K562 (cell line): ENCODE data around the gene FILIP1L. TPM values are rescaled to one million over a fixed set of nuclear protein-coding genes. Genes with fewer than 3 reads are reported as not detected.

Source experiments
- ATAC-seq: fragments of 200-7000 bp; cut with Tn5 transposase; 3 replicates; pipeline ENCODE4 v1.9.1; 2020; ENCODE audit warnings: moderate library complexity
- BruUV-seq: library from RNA; stranded (reverse); fragments of 400-500 nt; replicated peaks from 2 replicates; lab custom pipeline; 2021; lab: Mats Ljungman, UMichigan
- CTCF ChIA-PET: fragments of 300-600 bp; formaldehyde crosslinking; extraction: SDS; loops from one replicate; lab custom pipeline; 2021; ENCODE audit warnings: low intra/inter-chr PET ratio; lab: Yijun Ruan, JAX
- POLR2A ChIA-PET: fragments of 300-600, 350-650 bp; sonication (Branson Sonifier 250); formaldehyde crosslinking; extraction: SDS; loops from one replicate; lab custom pipeline; 2021; ENCODE audit warnings: antibody characterized with exemption, inconsistent platforms; lab: Yijun Ruan, JAX
- DNase-seq, 4 experiments: peaks; one replicate each; pipeline versions ENCODE4 v3.0.0 to v3.0.0-alpha.2; 2011 to 2018; ENCODE audit warnings: low spot score in 3 of 4, mixed read lengths in 3 of 4; ENCODE audit errors: extremely low read depth in 1 of 4
- FAIRE-seq: peaks from 2 replicates; lab custom pipeline; 2011; peaks lifted over from hg19 to GRCh38; lab: Jason Lieb, UNC
- H2AFZ ChIP-seq: 2 replicates; pipeline ENCODE4 v1.6.0; 2011; ENCODE audit warnings: low read depth, low read length, control low read depth, inconsistent platforms
- H3K27ac ChIP-seq: fragments of 200-600 bp; 3 replicates; pipeline ENCODE4 v1.8.0; 2011; ENCODE audit warnings: low read depth, mild to moderate bottlenecking, control low read depth, inconsistent platforms, low read length, moderate library complexity, mixed read lengths; ENCODE audit errors: extremely low read depth
- H3K27me3 ChIP-seq, 2 experiments: fragments of 300-600 bp in 1 of 2; 2 replicates in 1 of 2; 3 replicates in 1 of 2; pipeline versions ENCODE4 v1.6.0 to v1.8.0; 2011; ENCODE audit warnings: inconsistent platforms in 2 of 2, low read length in 2 of 2, mild to moderate bottlenecking in 1 of 2, mixed read lengths in 1 of 2, moderate library complexity in 1 of 2; ENCODE audit not compliant: control insufficient read depth in 2 of 2, insufficient read depth in 2 of 2
- H3K36me3 ChIP-seq: fragments of 300-600 bp; 3 replicates; pipeline ENCODE4 v1.8.0; 2011; ENCODE audit warnings: mild to moderate bottlenecking, low read length, inconsistent platforms; ENCODE audit not compliant: control insufficient read depth, insufficient read depth
- H3K4me1 ChIP-seq, 2 experiments: fragments of 200-600 bp in 1 of 2; replicated peaks in 1 of 2; 2 replicates in 1 of 2; 3 replicates in 1 of 2; pipeline versions ENCODE4 v1.5.1 to v1.8.0; 2011; ENCODE audit warnings: inconsistent platforms in 2 of 2, low read length in 2 of 2, mild to moderate bottlenecking in 1 of 2, mixed read lengths in 1 of 2, moderate library complexity in 1 of 2; ENCODE audit not compliant: control insufficient read depth in 2 of 2, insufficient read depth in 2 of 2
- H3K4me2 ChIP-seq: 2 replicates; pipeline ENCODE4 v1.6.1; 2011; ENCODE audit warnings: low read length, control low read depth, inconsistent platforms, mixed read lengths; ENCODE audit not compliant: insufficient read depth
- H3K4me3 ChIP-seq: fragments of 200-600 bp; sonication (generic), shearing (Covaris generic); 2 replicates; pipeline ENCODE4 v1.5.1; 2016; ENCODE audit warnings: control low read depth, inconsistent platforms
- H3K79me2 ChIP-seq: fragments of 200-600 bp; 3 replicates; pipeline ENCODE4 v1.8.0; 2011; ENCODE audit warnings: low read length, inconsistent platforms; ENCODE audit not compliant: control insufficient read depth, insufficient read depth
- H3K9ac ChIP-seq, 2 experiments: 2 replicates each; pipeline versions ENCODE4 v1.6.0 to v1.6.1; 2011; ENCODE audit warnings: low read depth in 2 of 2, low read length in 2 of 2, control low read depth in 1 of 2, inconsistent platforms in 1 of 2, mild to moderate bottlenecking in 1 of 2, mixed read lengths in 1 of 2; ENCODE audit not compliant: insufficient read depth in 1 of 2
- H3K9me1 ChIP-seq: one replicate; pipeline ENCODE4 v1.6.0; 2011; ENCODE audit warnings: inconsistent platforms, mild to moderate bottlenecking, low read length, moderate library complexity; ENCODE audit not compliant: control insufficient read depth, insufficient read depth
- H3K9me3 ChIP-seq: replicated peaks from 2 replicates; pipeline ENCODE4 v1.5.1; 2011; ENCODE audit warnings: low read depth, low read length, inconsistent platforms; ENCODE audit not compliant: control insufficient read depth, insufficient read depth
- H4K20me1 ChIP-seq: replicated peaks from 2 replicates; pipeline ENCODE4 v1.6.1; 2011; ENCODE audit warnings: low read length, inconsistent platforms, mixed read lengths; ENCODE audit not compliant: control insufficient read depth, insufficient read depth
- HES1 ChIP-seq: fragments of 450-650 bp; IDR thresholded peaks from 2 replicates; pipeline ENCODE4 v1.6.1; 2016; ENCODE audit warnings: low read depth, mild to moderate bottlenecking, moderate library complexity
- KAT7 ChIP-seq: sonication (generic); formaldehyde crosslinking; IDR thresholded peaks from 2 replicates; pipeline ENCODE4 v1.8.0; 2022; ENCODE audit warnings: missing genetic modification reagents, mild to moderate bottlenecking, borderline replicate concordance
- MECOM ChIP-seq: fragments of 250-450 bp; sonication (Bioruptor Pico); IDR thresholded peaks from 2 replicates; pipeline ENCODE4 v1.8.0; 2022; ENCODE audit warnings: inconsistent platforms
- NR2F6 ChIP-seq: fragments of 450-650 bp; formaldehyde crosslinking; IDR thresholded peaks from 2 replicates; pipeline ENCODE4 v1.4.0; 2020; ENCODE audit warnings: mild to moderate bottlenecking
- POLR2H ChIP-seq: IDR thresholded peaks from 2 replicates; pipeline ENCODE4 v1.6.1; 2016; ENCODE audit warnings: missing genetic modification characterization, low read depth, mild to moderate bottlenecking, control low read depth, missing compliant biosample characterization, moderate library complexity
- PRPF4 ChIP-seq: fragments of 200-400 bp; formaldehyde crosslinking; IDR thresholded peaks from one replicate; pipeline ENCODE4 v1.6.1; 2017; ENCODE audit warnings: low read length, low read depth, mild to moderate bottlenecking; ENCODE audit not compliant: insufficient read depth, poor library complexity, severe bottlenecking
- ZBTB5 ChIP-seq: fragments of 450-650 bp; IDR thresholded peaks from 2 replicates; pipeline ENCODE4 v1.6.1; 2017; ENCODE audit warnings: antibody characterized with exemption
- ZNF23 ChIP-seq: fragments of 250-450 bp; sonication (Bioruptor Pico); IDR thresholded peaks from 2 replicates; pipeline ENCODE4 v1.4.0; 2020; ENCODE audit warnings: mild to moderate bottlenecking
- ZNF436 ChIP-seq: fragments of 250-450, 450-650 bp; sonication (Bioruptor Pico); formaldehyde crosslinking; IDR thresholded peaks from 2 replicates; pipeline ENCODE4 v1.7.0; 2020; ENCODE audit warnings: mild to moderate bottlenecking
- WGBS: fragments of 100-300 bp; shearing (Covaris generic); methylation state at CpG from one replicate; pipeline ENCODE4 v1.1.6; 2016; ENCODE audit warnings: low coverage, mixed read lengths; ENCODE audit not compliant: insufficient coverage; ENCODE audit errors: missing lambda C conversion rate; 5-methylcytosine and 5-hydroxymethylcytosine counted together
- in situ Hi-C: fragments of 300-500 bp; cut with MboI; formaldehyde crosslinking; loops from 4 replicates; pipeline ENCODE4 v1.15.0; 2018; ENCODE audit warnings: inconsistent platforms, mixed read lengths
- intact Hi-C: fragments of 100-400 bp; cut with micrococcal nuclease; formaldehyde crosslinking; loops from 2 replicates; pipeline ENCODE4 v1.14.2; 2022
- polyA plus RNA-seq, 8 experiments: library from polyadenylated mRNA; depleted of rRNA in 4 of 8; stranded (reverse) in 5 of 8; unstranded in 3 of 8; fragments of >200 nt; fragmentation: Nextera tagmentation in 2 of 8; fragmentation: Illumina TruSeq in 1 of 8; extraction: Ambion mirVana in 2 of 8; extraction: Trizol in 1 of 8; gene quantifications; 2 replicates each; pipeline versions ENCODE4 v1.2.1 to v1.2.3, GENCODE V29; 2011 to 2014; ENCODE audit warnings: inconsistent platforms in 1 of 8, missing spikeins in 1 of 8
- total RNA-seq, 7 experiments: library from RNA; depleted of rRNA in 6 of 7; stranded (reverse); fragments of >200 nt in 6 of 7; fragmentation: Illumina TruSeq in 2 of 7; extraction: Trizol in 2 of 7; gene quantifications; 2 replicates each; pipeline versions ENCODE4 v1.2.1 to v1.2.3, GENCODE V29; 2011 to 2021; ENCODE audit warnings: low replicate concordance in 1 of 7

Gene FILIP1L
- total and polyA plus RNA-seq, 9 of the 15 experiments (the other 6 are each of a cell fraction or from before 2014, with no cell fraction given), result 0.50 to 2.1 (median 1.1) TPM

GRCh38 chr3:99980606-99981005, 133.7 kb downstream of the FILIP1L start:
- Histone ChIP-seq H3K4me2 (no peak overlapping the region), H3K4me3 (no peak overlapping the region), H3K9me3 (no peaks in the 10 kb centered on the region), H3K9ac (no peak overlapping the region), H4K20me1 (no peaks in the 10 kb centered on the region), H2AFZ (no peak overlapping the region), H3K36me3 (no peaks in the 10 kb centered on the region), H3K27me3 (no peaks in the 10 kb centered on the region), H3K79me2 (no peaks in the 10 kb centered on the region; the same call in 2 of the 3 replicates), H3K27ac (no peak overlapping the region), H3K4me1 (no peaks in the 10 kb centered on the region), H3K9me1 (no peaks in the 10 kb centered on the region)
- in situ Hi-C loops (no loop called here), intact Hi-C loops (no loop called here)
- ChIA-PET POLR2A (interaction anchor here (1.0 kb wide), 1 partner anchor 21 kb away, joined by 3 read pairs; no protein-coding TSS in a partner anchor), CTCF (no interaction called here)
- 80% methylated on average over 3 of the region's 3 CpGs for WGBS
- DNase-seq, result no peak
- TF ChIP-seq MECOM (CRISPR knock-in tag) (no peak), PRPF4 (no peak), NR2F6 (CRISPR knock-in tag) (no peak), POLR2H (no peak), ZNF23 (CRISPR knock-in tag) (no peak), ZBTB5 (no peak), HES1 (no peak), KAT7 (no peak), ZNF436 (no peak)
- no peak for FAIRE-seq
- BruUV-seq, result no TSS peak
- ATAC-seq, result no peak
